HG02610 (cell line): ENCODE results near the gene SMIM29.

Source experiments
- ATAC-seq: cut with Tn5 transposase; IDR thresholded peaks from one replicate; pipeline ENCODE4 v1.9.1; 2021; ENCODE audit warnings: mild to moderate bottlenecking, moderate library complexity; ENCODE audit not compliant: unreplicated experiment

Gene SMIM29

GRCh38 chr6:34227761-34228421 lies 20.9 kb downstream of the SMIM29 start:
- no peak for ATAC-seq

GRCh38 chr6:34226731-34227586 lies 21.8 kb downstream of the SMIM29 start:
- no peak for ATAC-seq

- no peak for ATAC-seq
These were observed 22.7 kb downstream of the SMIM29 start for GRCh38 chr6:34226066-34226465.

GRCh38 chr6:34225551-34225950 lies 23.3 kb downstream of the SMIM29 start:
- no peak for ATAC-seq

GRCh38 chr6:34223956-34224940 lies 24.6 kb downstream of the SMIM29 start:
- peak; percentile 91 for ATAC-seq

- peak; percentile 7 for ATAC-seq
These were observed 25.3 kb downstream of the SMIM29 start for GRCh38 chr6:34223381-34223955.

- no peak for ATAC-seq
These were observed 30.1 kb downstream of the SMIM29 start for GRCh38 chr6:34218691-34219090.

- ATAC-seq: no peak
These were observed 35.0 kb downstream of the SMIM29 start for GRCh38 chr6:34213772-34214171.

- ATAC-seq: no peak
These were observed 40.9 kb downstream of the SMIM29 start for GRCh38 chr6:34207695-34208443.

- no peak for ATAC-seq
These were observed 42.1 kb downstream of the SMIM29 start for GRCh38 chr6:34206726-34207125.

GRCh38 chr6:34205916-34206315 lies 42.9 kb downstream of the SMIM29 start:
- ATAC-seq: no peak

GRCh38 chr6:34205466-34205865 lies 43.3 kb downstream of the SMIM29 start:
- no peak for ATAC-seq

- no peak for ATAC-seq
These were observed 44.1 kb downstream of the SMIM29 start for GRCh38 chr6:34204693-34205092.

- no peak for ATAC-seq
These were observed 46.2 kb downstream of the SMIM29 start for GRCh38 chr6:34202329-34203201.

- ATAC-seq: no peak
These were observed 47.2 kb downstream of the SMIM29 start for GRCh38 chr6:34201455-34202107.

- ATAC-seq: no peak
These were observed 48.4 kb downstream of the SMIM29 start for GRCh38 chr6:34200340-34200971.

- ATAC-seq: no peak
These were observed 52.0 kb downstream of the SMIM29 start for GRCh38 chr6:34196833-34197195.
